COR-L47 (cell line): Measurements from ENCODE around the gene KCND3.

Experiments used
- DNase-seq: peaks from one replicate; lab custom pipeline; 2025; lab: John Stamatoyannopoulos, UW

KCND3 gene

DNA sequence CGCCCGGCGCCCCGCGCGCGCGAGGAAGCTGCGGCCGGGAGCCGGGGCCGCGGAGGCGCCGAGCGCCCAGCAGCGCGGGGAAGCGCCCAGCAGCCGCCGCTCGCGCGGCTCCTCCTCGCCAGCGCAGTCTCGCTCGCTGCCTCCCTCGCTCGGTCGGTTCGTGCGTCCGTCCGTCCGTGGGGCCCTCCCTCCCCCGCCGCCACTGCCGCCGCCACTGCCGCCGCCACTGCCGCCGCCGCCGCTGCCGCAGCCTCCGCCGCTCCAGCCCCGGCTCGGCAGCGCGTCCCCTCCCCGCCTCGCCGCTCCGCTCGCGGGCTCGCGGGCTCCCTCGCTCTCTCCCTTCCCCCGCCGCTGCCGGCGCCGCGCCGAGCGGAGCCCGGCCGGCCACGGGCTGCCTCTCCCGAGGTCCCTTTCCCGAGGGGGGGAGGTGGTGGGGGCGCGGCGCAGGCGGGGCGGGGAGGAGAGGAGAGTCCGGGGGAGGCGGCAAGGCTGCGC, at the start of gene KCND3:
Gene KCND3, minus strand, starts transcription at position 138 of the 495 bp plus-strand sequence.
- no peak for DNase-seq

DNA sequence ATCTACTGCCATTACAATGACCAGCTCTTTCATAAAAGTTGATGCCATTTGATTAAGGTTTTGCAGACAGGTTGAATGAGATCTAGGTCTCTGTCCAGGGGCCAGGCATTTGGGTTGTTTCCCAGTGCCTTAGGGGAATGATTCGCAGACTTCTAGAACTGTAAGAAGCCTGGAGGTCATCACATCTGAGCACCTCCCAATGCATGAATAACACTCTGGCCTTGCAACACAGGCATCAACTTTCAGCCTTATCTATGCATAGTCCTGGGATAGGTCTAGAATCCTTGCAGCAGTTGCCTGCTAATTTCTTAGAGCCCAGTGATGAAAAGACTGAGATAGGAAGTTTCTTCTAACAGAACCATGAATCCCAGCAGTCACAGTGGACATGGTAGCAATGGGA, 44.8 kb upstream of the KCND3 start:
- no peak for DNase-seq

DNA sequence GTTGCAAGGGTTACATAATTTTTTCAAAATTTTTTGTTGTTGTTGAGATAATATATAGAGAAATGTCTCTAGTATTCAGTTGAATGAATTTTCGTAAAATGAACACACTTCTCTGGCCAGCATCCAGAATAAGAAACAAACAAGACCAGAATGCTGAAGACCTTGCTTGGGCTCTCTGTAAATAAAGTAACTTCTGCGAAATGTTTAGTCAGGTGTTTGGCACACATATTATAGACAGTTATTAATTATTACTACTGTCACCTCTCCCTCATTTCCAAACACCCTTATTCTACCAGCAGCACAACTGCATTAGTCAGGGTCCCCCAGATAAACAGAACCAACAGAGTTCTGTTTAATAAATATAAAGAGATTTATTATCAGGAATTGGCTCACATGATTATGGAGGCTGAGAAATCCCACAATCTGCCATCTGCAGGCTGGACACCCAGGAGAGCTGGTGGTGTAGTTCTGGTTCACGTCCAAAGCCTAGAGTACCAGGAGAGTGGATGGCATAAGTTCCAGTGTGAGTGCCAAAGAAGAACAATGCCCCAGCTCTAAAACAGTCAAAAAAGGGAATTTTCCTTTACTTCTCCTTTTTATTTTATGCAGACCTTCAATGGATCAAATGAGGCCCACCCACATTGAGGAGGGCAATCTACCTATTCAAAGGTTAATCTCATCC, 44.1 kb upstream of the KCND3 start:
- DNase-seq, result peak; percentile 21

DNA sequence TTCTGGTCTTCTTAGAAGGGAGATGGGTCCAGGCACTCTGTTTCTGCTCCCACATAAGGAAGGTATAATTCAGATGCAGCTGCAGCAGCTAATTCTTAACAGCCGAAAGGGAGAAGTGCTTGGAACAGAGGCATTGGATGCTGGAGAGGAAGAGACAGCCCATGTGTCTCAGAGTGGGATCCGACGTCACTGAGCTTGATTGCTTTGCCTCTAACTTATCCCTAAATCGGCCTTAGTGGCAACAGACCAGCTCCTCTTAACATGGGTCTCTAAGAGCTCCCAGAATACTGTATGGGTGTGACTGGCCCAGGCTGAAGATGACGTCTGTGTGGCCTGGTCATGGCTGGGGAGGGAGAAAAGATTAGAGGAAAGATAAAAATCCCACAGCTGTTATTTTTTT, 40.7 kb upstream of the KCND3 start:
- no peak for DNase-seq

DNA sequence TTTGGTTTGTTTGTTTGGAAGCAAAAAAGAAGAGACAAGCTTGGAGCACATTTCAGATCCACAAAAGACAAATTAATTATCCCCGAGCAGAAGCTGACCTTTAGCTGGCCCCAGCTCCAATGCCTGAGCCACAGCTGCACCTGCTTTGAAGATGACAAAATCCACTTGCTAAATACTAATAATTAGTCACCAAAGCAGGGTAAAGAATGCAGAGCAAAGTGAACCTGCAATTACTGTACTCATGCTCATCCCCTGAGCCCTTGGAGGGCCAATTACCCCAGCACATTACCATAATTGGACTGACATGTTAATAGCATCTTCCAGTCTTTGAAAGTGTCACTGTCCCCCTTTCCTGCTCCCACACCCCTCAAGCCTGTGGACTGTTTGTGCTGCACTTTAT, 38.2 kb upstream of the KCND3 start:
- DNase-seq, result peak; percentile 92

DNA sequence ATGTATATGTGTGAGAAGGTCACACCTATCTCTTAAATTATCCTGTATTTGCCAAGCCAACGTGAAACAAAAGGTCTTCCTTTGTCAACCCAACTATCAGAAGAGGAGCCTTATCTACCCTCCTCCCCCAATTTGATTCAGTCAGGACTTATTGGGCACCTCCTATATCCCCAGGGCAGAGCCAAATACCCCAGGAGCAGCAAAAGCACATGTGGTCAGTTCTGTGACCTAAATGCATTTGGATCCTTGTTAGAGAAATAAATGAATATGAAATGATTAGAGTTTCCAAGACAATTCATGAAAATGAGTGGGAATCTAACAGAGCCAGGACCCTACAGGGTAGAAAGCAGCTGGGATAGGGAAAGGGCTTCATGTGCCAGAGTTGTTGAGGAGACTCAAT, 37.0 kb upstream of the KCND3 start:
- no peak for DNase-seq

DNA sequence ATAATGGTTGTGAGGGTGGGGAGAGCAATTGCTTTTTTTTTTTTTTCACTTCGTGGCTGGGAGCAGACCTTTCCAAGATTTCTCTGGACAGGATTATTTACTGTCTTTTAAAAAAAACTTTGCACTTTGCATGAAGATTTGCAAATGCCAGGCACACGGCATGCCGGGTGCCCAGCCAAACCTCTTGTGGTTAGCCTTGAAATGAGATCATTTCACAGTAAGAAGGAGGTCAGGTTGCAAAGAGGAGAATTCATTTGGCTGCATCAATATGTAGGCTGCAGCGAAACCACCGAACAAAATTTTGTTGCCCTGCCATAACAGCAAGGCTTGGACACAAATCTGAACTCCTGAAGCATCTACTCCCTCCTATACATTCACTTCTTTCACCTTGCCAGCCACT, 36.5 kb upstream of the KCND3 start:
- no peak for DNase-seq

DNA sequence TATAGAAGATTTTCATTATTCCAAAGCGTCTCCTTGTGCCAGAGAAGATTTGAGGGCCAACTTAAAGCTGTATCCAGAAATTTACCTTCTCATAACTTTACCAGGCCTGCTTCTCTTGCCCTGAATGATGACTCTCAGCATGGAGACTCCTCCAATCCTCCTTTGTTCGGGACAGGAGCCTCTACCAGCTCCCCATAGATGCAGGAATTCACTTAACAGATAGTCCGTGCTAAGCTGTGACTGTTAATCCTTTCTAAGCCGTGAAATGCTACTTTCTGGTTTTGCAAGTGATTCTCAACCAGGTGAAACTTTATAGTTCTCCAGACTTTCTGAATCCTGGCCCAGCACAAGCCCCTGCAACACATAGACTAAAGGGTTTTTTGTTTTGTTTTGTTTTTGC, 31.8 kb upstream of the KCND3 start:
- no peak for DNase-seq

DNA sequence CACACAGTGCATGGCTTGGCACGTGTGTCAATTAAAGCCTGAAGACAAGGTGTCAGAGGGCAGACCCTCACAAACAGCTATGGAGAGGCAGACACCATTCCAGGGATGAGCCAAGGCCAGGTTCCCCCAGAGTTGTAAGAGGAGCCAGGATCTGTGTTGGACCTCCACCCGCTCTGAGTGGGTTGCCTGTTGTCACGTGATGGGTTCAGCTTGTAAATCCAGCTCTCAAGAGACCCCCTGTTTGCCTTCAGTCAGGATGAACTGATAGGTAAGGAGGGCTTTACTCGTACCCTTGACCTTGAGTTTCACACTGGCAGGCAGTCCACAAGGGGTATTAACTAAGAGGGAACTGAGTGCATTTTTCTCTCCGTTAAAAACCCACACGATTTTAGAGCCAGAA, 27.7 kb upstream of the KCND3 start:
- DNase-seq, result no peak

DNA sequence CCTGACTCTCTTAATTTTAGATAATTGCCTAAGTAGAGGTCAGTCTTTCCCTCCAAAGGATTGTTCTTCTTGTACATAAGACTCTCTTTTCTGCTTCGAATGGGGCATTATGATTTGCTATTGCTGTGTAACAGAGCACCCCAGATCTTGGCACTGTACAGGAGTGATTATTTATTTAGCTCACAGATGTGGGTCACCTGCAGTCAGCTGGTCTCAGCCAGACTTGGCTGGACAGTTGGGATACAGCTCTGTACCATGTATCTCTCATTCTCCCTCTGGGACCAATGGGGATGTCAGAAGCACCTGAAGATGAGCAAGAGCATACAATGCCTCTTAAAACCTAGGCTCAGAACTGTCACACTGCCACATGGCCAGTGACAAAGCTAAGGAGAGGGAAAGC, 23.4 kb upstream of the KCND3 start:
- no peak for DNase-seq

DNA sequence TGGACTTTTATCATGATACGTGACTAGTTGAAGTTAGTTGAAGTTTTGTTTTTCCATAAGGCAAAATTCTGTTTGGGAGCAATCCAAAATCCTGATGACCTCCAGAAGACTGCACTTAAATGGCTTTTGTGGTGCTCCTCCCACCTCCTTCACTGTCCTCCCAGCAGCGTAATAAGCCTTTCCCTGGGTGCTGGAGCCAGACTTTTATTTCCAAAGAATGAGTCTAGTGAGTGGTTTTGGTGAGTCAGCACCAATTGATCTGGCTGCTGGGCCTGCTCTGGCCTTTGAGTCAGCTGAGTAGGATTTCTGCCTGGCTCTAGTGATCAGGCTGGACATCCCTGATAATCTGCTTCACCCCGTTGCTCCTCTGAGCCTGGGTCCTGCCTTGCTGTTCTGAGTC, 21.7 kb upstream of the KCND3 start:
- DNase-seq, result no peak

DNA sequence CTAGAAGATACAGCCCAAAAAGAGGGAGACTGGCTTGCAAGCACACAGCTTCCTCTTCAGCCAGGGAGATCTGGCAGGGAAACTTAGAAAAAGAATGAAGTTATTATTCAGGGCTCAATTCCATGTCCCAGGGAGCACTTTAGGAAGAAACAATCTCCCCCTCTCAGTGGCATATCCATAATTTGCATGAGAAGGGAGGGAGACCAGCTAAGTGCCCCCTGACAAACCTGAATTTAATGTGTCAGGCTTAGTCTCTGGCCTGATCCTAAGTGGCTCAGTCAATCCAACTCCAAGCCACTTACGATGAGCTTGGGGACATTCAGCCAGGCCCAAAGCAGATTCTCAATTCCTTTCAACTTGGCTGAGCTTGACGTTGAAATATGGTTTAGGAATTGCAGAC, 17.7 kb upstream of the KCND3 start:
- DNase-seq, result no peak

DNA sequence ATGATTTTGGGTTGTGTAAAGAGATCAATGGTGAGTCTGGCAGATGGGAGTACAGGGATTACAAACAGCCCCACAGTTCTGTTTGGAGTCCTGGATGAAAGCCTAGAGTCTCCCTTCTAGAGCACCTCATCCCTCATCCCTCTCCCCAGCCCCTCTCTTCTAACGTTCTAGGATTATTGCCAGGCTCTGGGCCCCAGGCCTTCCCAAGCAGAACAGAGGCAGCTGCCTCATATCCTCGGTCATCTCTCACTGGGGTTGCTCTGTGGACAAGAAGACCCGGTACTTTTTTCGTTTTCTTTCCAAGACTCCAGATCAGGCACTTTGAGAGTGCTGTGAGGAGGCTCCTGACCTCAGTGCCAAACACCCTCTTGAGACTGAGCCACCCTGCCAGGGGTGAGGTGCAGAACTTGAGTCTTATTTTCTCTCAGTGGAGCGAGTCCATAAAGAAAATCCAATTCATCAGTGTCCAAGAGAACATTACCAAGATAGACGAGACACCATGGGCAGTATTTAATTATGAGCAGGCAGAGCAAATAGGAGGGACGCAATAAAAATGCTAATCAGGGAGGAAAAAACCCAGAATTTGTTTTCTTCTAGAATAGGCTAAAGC, 17.1 kb upstream of the KCND3 start:
- DNase-seq, result no peak

DNA sequence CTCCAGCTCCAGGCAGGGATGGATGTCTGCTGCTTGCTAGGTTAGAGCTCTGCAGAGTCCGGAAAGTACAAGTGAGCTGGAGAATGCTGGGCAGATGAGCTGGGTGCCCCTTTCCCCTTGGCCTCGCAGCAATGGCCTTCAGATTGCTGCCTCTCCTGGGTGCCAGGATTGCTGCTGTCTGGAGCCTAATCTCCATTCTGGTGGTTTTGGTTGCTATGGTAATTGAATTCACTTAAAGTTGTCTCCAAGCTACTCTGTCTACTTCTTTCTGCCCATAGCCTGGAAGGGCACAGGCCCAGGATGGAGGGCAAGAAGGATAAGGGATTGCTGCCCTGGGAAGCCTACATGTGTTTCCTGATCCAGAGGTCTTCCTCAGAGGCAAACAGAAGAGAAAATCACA, 14.6 kb upstream of the KCND3 start:
- no peak for DNase-seq

DNA sequence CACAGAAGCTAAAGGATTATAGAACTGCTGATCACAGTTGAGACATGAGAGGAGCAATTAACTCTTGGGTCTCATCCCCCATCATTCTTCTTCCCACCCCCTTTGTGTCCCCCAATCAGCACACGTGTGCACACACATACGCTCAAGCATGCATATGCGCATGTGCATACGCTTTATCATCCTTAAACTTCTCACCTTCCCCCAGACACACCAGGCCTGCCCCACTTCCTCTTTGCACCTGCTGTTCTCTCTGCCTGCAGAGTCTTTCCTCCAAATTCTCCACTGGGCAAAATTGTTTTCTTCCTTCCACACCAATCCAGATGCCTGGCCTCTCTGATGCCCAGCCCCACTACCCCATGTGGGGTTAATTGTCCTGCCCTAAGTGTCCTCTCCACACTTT, 13.0 kb upstream of the KCND3 start:
- DNase-seq, result no peak

DNA sequence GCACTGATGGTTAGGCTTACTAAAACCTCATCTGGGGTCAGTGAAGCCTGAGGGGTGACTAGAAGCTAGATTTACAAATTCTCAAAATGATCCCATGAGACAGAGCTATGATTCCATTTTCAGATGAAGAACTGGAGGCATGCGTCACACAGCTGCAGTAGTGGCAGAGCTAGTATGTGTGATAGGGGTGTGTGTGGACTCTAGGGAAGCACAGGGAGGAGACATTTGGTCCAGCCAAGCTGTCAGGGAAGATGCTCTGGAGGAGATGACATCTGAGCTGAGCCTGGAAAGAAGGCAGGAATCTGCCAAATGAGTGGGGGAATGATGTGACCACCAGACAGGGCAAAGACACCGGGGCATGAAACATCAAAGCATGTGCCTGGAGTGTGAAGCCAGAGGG, 12.0 kb upstream of the KCND3 start:
- no peak for DNase-seq

DNA sequence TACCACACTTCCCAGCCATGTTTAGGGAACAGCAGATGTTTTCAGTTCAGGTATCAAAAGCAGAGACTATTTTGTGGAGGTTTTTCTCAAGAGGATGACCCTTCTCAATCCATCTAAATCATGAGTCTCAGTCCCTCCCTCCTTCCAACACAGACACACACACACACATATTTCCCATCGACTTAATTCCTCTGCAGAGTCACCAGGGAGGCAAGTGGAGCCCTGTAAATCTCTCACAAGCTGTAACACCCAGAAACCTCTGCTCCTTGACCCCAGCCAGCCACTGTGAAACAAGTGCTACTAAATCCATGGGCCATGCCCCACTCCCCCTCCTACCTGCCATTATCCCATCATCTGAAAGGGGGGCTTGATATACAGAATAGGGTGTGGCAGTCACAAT, 10.6 kb upstream of the KCND3 start:
- no peak for DNase-seq

DNA sequence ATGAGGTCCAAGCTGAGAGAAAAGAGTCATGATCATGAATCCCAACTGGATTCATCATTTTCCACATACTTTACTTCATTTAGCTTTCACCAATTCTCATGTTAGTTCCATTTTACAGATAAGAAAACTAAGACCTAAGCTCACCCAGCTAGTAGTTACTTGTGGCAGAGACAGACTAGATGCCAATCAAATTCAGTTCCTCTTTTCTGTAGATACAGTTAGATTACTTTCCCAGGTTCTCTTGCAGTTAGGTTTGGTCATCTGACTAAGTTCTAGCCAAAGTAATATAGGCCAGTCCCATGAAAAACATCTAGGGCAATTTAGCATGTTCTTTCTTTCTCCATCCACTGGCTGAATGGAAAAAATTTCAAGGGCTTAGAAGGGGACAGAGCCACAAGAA, 8.9 kb upstream of the KCND3 start:
- no peak for DNase-seq

DNA sequence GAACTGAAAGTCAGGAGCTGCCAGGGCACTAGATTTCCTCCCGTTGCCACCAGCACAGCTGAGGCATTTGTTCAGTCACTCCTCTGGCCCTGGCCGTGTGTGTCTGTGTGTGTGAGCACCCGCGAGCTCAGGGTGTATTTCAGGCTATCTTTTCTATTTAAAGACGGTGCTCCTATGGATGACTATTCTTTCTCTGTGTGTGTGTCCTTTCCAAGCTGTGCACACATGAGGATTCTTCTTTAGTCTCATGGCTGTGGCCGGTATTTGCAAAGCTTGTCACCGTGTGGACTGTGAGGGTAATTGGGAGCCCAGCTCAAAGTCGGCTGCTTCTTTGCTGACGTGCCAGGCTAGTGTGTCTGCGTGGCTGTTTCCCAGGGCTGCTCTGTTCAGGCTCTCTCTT, 3.0 kb upstream of the KCND3 start:
- DNase-seq, result no peak

DNA sequence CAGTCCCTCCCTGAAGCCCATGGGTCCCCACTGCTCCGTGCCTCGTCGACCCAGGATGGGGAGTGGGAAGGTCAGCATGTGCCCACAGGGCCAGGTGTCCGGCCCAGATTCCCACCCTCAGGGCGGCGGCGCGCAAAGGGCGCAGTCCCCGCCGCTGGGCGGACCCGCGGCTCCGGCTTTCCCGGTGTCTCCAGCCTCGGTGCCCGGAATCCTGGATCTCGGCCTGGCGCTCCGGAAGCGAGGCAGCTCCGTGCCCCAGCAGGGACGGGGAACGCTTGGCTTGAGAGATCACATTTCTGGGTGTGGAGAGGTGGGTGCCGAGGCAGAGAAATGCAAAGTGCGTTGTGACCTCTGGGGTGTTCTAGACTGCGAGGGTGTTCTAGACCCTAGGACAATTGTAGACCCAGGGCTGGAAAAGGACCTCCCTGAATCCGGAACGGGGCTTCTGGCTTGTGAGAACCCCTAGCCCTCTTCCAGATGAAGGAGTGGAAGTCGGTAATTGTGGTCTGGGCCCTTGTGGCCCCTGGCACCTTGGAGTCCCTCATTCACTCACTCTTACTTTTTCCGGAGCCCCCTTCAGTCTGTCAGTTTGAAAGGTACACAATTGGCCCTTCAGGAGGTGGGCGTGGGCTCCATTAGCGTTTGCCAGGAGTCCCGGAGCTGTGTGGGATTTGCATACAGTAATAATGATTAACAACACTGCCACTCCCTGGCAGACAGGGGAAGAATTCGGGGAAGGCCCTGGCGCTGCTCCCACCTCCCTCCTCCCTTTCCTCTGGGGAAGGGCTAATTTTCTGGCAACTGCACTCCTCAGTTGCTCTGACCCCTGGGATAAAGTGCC, 1.6 kb upstream of the KCND3 start:
- DNase-seq, result peak; percentile 85

DNA sequence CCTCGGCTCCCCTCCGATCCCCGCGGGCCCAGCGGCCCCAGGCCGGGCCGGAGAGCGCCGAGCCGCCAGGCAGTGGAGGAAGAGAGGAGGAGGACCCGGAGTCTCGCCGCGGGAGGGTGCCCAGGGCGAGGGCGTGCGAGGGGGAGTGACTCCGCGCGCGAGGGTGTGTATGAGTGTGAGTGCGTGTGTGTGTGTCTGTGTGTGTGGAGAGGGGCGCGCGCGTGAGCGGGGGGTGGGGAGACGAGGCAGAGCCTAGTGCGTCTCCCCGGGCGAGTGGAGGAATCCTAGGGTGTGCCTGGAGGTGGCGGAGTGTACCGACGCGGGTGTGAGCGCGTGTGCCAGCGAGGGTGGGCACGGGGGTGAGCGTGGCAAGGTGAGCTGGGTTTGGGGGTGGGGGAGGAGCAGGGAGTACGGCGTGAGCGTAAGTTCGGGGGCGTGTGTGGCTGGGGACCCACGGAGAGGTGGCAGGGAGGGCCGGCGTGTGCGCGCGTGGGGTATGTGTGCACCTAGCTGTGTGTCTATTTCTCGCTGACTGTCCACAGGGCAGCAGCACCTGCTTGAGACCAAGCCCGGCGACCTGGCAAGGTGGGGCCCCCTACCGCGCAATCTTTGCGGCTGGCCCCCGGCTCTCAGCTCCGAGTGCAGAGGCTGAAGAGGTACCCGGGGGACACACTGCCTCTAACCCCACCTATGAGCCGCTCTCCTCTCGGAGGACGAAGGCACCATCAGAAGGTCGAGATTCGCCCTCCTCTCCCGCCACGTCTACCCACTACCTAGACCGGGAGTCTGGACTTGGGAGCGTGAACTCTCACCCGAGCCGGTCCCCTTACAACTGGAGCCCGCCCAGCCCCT, 784 bp upstream of the KCND3 start:
- peak; percentile 20 for DNase-seq

DNA sequence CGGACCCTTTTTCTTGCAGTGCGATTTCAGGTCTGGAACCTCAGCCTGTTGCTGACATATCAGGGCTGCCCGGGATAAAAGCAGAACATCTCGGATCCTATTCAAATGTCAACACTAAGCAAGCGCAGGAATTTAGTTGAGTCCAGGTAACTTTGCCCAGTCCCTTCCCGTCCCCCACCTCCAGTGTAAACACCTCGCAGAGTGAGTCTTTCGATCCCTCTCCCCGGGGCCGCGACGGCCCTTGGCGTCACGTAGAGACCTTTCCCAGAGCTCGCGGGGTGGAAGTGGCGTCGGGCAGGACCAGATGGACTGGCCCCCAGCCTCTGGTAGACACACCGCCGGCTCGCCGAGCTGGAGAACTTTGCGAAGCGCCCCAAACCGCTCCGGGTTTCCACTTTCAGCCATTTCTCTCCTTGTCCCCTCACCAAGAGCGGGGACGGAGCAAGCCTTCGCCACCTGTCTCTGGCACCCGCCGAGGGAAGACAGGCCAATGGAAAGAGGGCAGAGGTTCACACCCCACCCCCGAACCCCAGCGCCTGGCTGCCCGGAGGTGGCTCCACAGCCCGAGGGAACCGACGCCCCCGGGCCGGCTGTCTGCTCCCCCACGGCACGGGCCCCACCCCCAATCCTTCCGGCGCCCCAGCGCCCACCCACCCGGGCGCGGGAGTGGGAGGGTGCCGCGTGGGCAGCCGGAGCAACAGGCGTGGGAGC, 570 bp downstream of the KCND3 start:
- no peak for DNase-seq
